ENCODE measurements around the gene DNASE1L3.

- no peak for TF ChIP-seq CTCF (conservative IDR thresholded peaks at IDR 0.05 in 1 of 2, IDR thresholded peaks at IDR 0.05 in 1 of 2; ENCODE audit: low read depth in 1 of 2, low read length in 2 of 2)
- TF ChIP-seq EZH2 (IDR thresholded peaks at IDR 0.05; ENCODE audit: low read length, missing control alignments): no peak
Measured at GRCh38 chr3:58205981-58206380, 4.8 kb downstream of the DNASE1L3 start.

All from fibroblast of lung (primary cell).